ENCODE results near the gene RNF32. TPM values are rescaled to one million over a fixed set of nuclear protein-coding genes. Genes with fewer than 3 reads are reported as not detected.
"Not testable (repeated sequence)": the region's sequence is repeated elsewhere in the genome, so short reads cannot be mapped to it uniquely, and the experiment has no call there.

Gene RNF32
- polyA plus RNA-seq, 3 donors: 0.03 to 0.13 TPM; not detected in 1

GRCh38 chr7:156640949-156641485 lies 443 bp downstream of the RNF32 start:
- Histone ChIP-seq H3K4me1 (ENCODE audit: control insufficient read depth in 1 of 2, insufficient read depth in 2 of 2, low read length in 2 of 2) (peaks cover 17 to 22% of the 10 kb centered on the region in 2 donors), H3K27me3 (ENCODE audit: control insufficient read depth in 2 of 2, insufficient read depth in 2 of 2, low read length in 2 of 2) (peaks cover 17 to 36% of the 10 kb centered on the region in 2 donors), H3K79me2 (ENCODE audit: insufficient read depth, low read length) (no peaks in the 10 kb centered on the region), H3K4me2 (replicated peaks; ENCODE audit: extremely low read depth, low read length, poor library complexity, severe bottlenecking) (peak overlapping the region; percentile 94), H3K9ac (ENCODE audit: insufficient read depth, low read length, poor library complexity, severe bottlenecking) (peak overlapping the region; percentile 72), H3K9me3 (replicated peaks in 1 of 2; ENCODE audit: control insufficient read depth in 1 of 2, insufficient read depth in 1 of 2, low read length in 2 of 2) (peaks cover 12% of the 10 kb centered on the region in 2 donors), H3K4me3 (replicated peaks in 1 of 3; ENCODE audit: low read depth in 2 of 3, low read length in 3 of 3) (peak overlapping the region; percentile 56 to 84 (median 63)), H4K20me1 (ENCODE audit: insufficient read depth, low read length) (no peaks in the 10 kb centered on the region), H3K36me3 (replicated peaks in 1 of 2; ENCODE audit: control insufficient read depth in 1 of 2, insufficient read depth in 2 of 2, low read length in 2 of 2) (no peaks in the 10 kb centered on the region), H2AFZ (ENCODE audit: insufficient read depth, low read depth, low read length, poor library complexity, severe bottlenecking) (peak overlapping the region; percentile 95), H3K27ac (ENCODE audit: low read depth in 1 of 2, low read length in 2 of 2) (peak overlapping the region in 1 of 2 donors; percentile 68)
- DNase-seq: peak; percentile 2 to 32 (median 10)
- H3K4me3 Mint-ChIP-seq: peak overlapping the region; percentile 86 to 94
- H3K9me3 Mint-ChIP-seq: peaks cover 8 to 24% (median 16%) of the 10 kb centered on the region in 7 donors
- peaks cover 17 to 52% (median 20%) of the 10 kb centered on the region in 3 donors for H3K27me3 Mint-ChIP-seq (ENCODE audit: low read depth in 3 of 3)
- intact Hi-C loops (cut with micrococcal nuclease): no loop called here
- H3K36me3 Mint-ChIP-seq: peaks cover 4 to 7% of the 10 kb centered on the region in 2 donors
- peaks cover 15% of the 10 kb centered on the region for H3K4me1 Mint-ChIP-seq
- H3K27ac Mint-ChIP-seq: peak overlapping the region; percentile 5 to 84 (median 52)
- 1% methylated on average over 28 of the region's 30 CpGs for WGBS (ENCODE audit: insufficient coverage)
- TF ChIP-seq CTCF (IDR thresholded peaks at IDR 0.05): no peak

GRCh38 chr7:156642306-156643045 lies 1.9 kb downstream of the RNF32 start:
- Mint-ChIP-seq H3K4me1 (peaks cover 15% of the 10 kb centered on the region), H3K9me3 (peaks cover 8 to 22% (median 13%) of the 10 kb centered on the region in 7 donors), H3K36me3 (peaks cover 4 to 7% of the 10 kb centered on the region in 2 donors), H3K27ac (no peak overlapping the region), H3K4me3 (peak overlapping the region in 1 of 2 donors; percentile 7), H3K27me3 (ENCODE audit: low read depth in 3 of 3) (peaks cover 19 to 55% (median 24%) of the 10 kb centered on the region in 3 donors)
- no peak overlapping the region for H3K4me3 ChIP-seq (replicated peaks in 1 of 3; ENCODE audit: low read depth in 2 of 3, low read length in 3 of 3)
- no peak for TF ChIP-seq CTCF (IDR thresholded peaks at IDR 0.05)
- H3K4me1 ChIP-seq (ENCODE audit: control insufficient read depth in 1 of 2, insufficient read depth in 2 of 2, low read length in 2 of 2): peaks cover 17 to 22% of the 10 kb centered on the region in 2 donors
- intact Hi-C loops (cut with micrococcal nuclease): no loop called here
- no peak overlapping the region for H3K27ac ChIP-seq (ENCODE audit: low read depth in 1 of 2, low read length in 2 of 2)
- no peak overlapping the region for H3K9ac ChIP-seq (ENCODE audit: insufficient read depth, low read length, poor library complexity, severe bottlenecking)
- H3K27me3 ChIP-seq (ENCODE audit: control insufficient read depth in 2 of 2, insufficient read depth in 2 of 2, low read length in 2 of 2): peaks cover 17 to 38% of the 10 kb centered on the region in 2 donors
- no peak overlapping the region for H2AFZ ChIP-seq (ENCODE audit: insufficient read depth, low read depth, low read length, poor library complexity, severe bottlenecking)
- no peak overlapping the region for H3K4me2 ChIP-seq (replicated peaks; ENCODE audit: extremely low read depth, low read length, poor library complexity, severe bottlenecking)
- 93% methylated on average over 9 of the region's 13 CpGs for WGBS (ENCODE audit: insufficient coverage)
- no peak for DNase-seq
- H3K79me2 ChIP-seq (ENCODE audit: insufficient read depth, low read length): no peaks in the 10 kb centered on the region
- H4K20me1 ChIP-seq (ENCODE audit: insufficient read depth, low read length): no peaks in the 10 kb centered on the region
- H3K36me3 ChIP-seq (replicated peaks in 1 of 2; ENCODE audit: control insufficient read depth in 1 of 2, insufficient read depth in 2 of 2, low read length in 2 of 2): no peaks in the 10 kb centered on the region
- peaks cover 12% of the 10 kb centered on the region in 2 donors for H3K9me3 ChIP-seq (replicated peaks in 1 of 2; ENCODE audit: control insufficient read depth in 1 of 2, insufficient read depth in 1 of 2, low read length in 2 of 2)

GRCh38 chr7:156647330-156647729 lies 6.8 kb downstream of the RNF32 start:
- H3K4me3 Mint-ChIP-seq; H3K27ac Mint-ChIP-seq; H2AFZ ChIP-seq (ENCODE audit: insufficient read depth, low read depth, low read length, poor library complexity, severe bottlenecking); intact Hi-C loops (cut with micrococcal nuclease); H3K36me3 Mint-ChIP-seq; DNase-seq; H3K27ac ChIP-seq (ENCODE audit: low read depth in 1 of 2, low read length in 2 of 2); H4K20me1 ChIP-seq (ENCODE audit: insufficient read depth, low read length); H3K4me1 Mint-ChIP-seq; H3K79me2 ChIP-seq (ENCODE audit: insufficient read depth, low read length); H3K4me1 ChIP-seq (ENCODE audit: control insufficient read depth in 1 of 2, insufficient read depth in 2 of 2, low read length in 2 of 2); H3K9me3 Mint-ChIP-seq; H3K4me3 ChIP-seq (replicated peaks in 1 of 3; ENCODE audit: low read depth in 2 of 3, low read length in 3 of 3); H3K9ac ChIP-seq (ENCODE audit: insufficient read depth, low read length, poor library complexity, severe bottlenecking); H3K9me3 ChIP-seq (replicated peaks in 1 of 2; ENCODE audit: control insufficient read depth in 1 of 2, insufficient read depth in 1 of 2, low read length in 2 of 2); H3K4me2 ChIP-seq (replicated peaks; ENCODE audit: extremely low read depth, low read length, poor library complexity, severe bottlenecking); H3K36me3 ChIP-seq (replicated peaks in 1 of 2; ENCODE audit: control insufficient read depth in 1 of 2, insufficient read depth in 2 of 2, low read length in 2 of 2): not testable (repeated sequence)
- H3K27me3 ChIP-seq (ENCODE audit: control insufficient read depth in 2 of 2, insufficient read depth in 2 of 2, low read length in 2 of 2): peaks cover 6 to 22% of the 10 kb centered on the region in 2 donors
- WGBS (ENCODE audit: insufficient coverage): 100% methylated on average over 1 of the region's 5 CpGs
- H3K27me3 Mint-ChIP-seq (ENCODE audit: low read depth in 3 of 3): peaks cover 14 to 47% (median 17%) of the 10 kb centered on the region in 3 donors
